GM12892 (cell line): ENCODE results near the gene SETD3.

Source experiments
- DNase-seq: peaks from one replicate; pipeline ENCODE4 v3.0.0; 2011; ENCODE audit not compliant: insufficient read length
- FAIRE-seq: peaks from 2 replicates; lab custom pipeline; 2011; peaks lifted over from hg19 to GRCh38; lab: Jason Lieb, UNC
- POLR2A ChIP-seq: IDR thresholded peaks from 2 replicates; pipeline ENCODE4 v1.6.1; 2011; ENCODE audit warnings: low read depth, low read length, control low read depth
- POLR2AphosphoS5 ChIP-seq: IDR thresholded peaks from 2 replicates; pipeline ENCODE4 v1.6.1; 2011; ENCODE audit warnings: low read depth, low read length, control low read depth
- TAF1 ChIP-seq: IDR thresholded peaks from 2 replicates; pipeline ENCODE4 v1.6.1; 2011; ENCODE audit warnings: low read depth, mild to moderate bottlenecking, control low read depth, low read length, borderline replicate concordance

The SETD3 gene

GRCh38 chr14:99507860-99508640 lies 27.4 kb upstream of the SETD3 start:
- FAIRE-seq: no peak
- no peak for DNase-seq
- TF ChIP-seq POLR2AphosphoS5 (no peak), TAF1 (no peak), POLR2A (no peak)

GRCh38 chr14:99506276-99506675 lies 25.6 kb upstream of the SETD3 start:
- FAIRE-seq (no peak), DNase-seq (no peak)
- TF ChIP-seq POLR2AphosphoS5 (no peak), TAF1 (no peak), POLR2A (no peak)

- TF ChIP-seq TAF1 (no peak), POLR2AphosphoS5 (no peak), POLR2A (no peak)
- DNase-seq (no peak), FAIRE-seq (no peak)
These were observed 24.4 kb upstream of the SETD3 start for GRCh38 chr14:99505089-99505488.

DNA sequence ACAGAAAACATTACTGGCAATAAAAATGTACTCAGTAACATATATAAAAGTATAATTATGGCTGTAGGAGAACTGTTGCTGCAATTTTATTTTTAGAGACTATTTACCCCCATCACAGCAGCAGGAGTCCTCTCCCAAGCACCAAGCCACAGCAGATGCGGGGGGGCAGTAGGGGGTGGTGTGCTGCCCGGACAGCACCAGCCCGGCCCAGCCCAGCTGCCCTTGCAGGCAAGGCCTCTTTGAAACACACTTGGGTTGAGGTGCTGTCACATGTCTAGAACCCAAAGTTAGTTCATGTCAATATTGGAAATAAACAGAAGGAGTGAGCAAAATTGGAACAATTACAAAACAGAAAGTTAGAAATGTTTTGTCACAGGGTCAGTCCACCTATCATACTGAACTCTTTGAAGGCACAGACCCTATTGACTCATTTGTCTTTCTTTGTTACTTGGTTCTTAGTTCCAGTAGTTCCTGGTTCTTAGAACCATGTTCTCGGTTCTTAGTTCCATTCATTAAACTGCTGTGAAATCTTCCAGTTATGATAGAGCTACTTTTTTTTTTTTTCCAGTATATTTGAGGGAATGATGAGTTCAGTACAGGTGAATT lies 23.3 kb upstream of the SETD3 start:
- TF ChIP-seq POLR2AphosphoS5: no peak
- no peak for TF ChIP-seq TAF1
- no peak for TF ChIP-seq POLR2A
- FAIRE-seq: no peak
- no peak for DNase-seq

- DNase-seq: no peak
- TF ChIP-seq TAF1 (no peak), POLR2A (no peak), POLR2AphosphoS5 (no peak)
- no peak for FAIRE-seq
These were observed 22.3 kb upstream of the SETD3 start for GRCh38 chr14:99502989-99503421.

DNA sequence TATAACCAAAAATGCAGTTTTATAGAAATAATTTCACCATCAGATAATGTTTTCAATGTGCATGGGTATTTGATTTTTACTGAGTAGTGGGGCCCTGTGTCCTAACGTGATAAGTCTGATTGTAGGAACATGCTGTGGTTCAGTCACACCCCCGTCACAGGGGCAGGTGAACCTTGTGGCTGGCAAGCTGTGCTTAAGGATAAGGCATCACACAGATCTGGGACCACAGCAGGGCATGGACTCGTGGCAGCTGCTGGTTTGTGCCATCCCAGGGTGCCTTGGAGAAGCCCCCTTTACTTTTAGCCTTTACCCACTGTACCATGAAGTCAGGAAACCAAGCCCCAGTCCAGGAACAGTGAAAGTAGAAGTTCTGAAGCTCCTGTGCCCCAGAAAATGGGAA lies 17.2 kb upstream of the SETD3 start:
- FAIRE-seq (no peak), DNase-seq (no peak)
- TF ChIP-seq POLR2A (no peak), TAF1 (no peak), POLR2AphosphoS5 (no peak)

- no peak for TF ChIP-seq POLR2AphosphoS5
- no peak for TF ChIP-seq POLR2A
- TF ChIP-seq TAF1: no peak
- no peak for DNase-seq
- no peak for FAIRE-seq
These were observed 16.7 kb upstream of the SETD3 start for GRCh38 chr14:99497341-99497740.

DNA sequence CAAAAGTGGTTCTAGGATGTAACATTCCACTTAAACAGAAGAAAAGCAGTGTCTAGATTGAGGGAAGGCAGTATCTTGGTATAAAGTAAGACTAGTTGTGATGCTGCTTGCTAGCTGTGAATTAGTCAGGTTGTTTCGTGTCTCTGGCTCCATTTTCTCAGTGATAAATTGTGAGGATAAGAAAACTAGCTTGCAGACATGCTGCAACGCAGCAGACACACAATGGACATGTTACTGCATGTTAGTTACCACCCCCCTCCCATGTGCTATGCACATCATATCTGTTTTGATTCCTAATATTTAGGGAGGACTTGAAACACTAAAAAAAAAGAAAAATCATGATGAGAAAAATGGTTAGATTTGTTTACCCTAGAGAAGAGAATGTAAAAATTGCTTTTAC lies 3.4 kb upstream of the SETD3 start:
- FAIRE-seq (no peak), DNase-seq (no peak)
- no peak for TF ChIP-seq POLR2AphosphoS5

DNA sequence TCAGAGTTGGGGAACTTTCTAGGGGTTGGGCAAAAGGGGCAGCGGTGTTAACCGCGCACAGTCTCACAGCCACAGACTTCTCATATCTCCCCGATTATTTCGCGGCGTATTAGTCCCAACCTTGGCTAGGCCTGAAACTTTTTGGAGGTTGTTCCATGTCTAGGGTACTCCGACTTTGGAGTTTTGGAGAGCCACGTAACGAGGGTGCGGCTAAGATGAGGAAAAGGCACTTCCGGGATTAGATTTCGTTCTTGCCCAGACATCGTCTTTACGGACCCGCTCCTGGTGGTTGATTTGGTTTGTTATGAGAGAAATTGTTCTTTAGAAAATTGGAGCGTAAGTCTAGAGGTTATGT lies 1.1 kb upstream of the SETD3 start:
- DNase-seq (no peak), FAIRE-seq (peak; percentile 77)
- no peak for TF ChIP-seq POLR2AphosphoS5
- no peak for TF ChIP-seq TAF1
- TF ChIP-seq POLR2A: no peak

GRCh38 chr14:99480917-99481744 lies 472 bp upstream of the SETD3 start, which contains the start of gene CCNK:
TSS of gene CCNK (plus strand) at chr14:99481409. CDS start at chr14:99492678, 11,269 bp downstream.
- DNase-seq (peak; percentile 94), FAIRE-seq (peak; percentile 99)
- TF ChIP-seq TAF1: peak; percentile 89
- TF ChIP-seq POLR2A: peak; percentile 92
- peak; percentile 92 for TF ChIP-seq POLR2AphosphoS5

- TF ChIP-seq POLR2A (no peak), POLR2AphosphoS5 (no peak), TAF1 (no peak)
- no peak for FAIRE-seq
- no peak for DNase-seq
These were observed 1.3 kb downstream of the SETD3 start for GRCh38 chr14:99479160-99479905.
